ENCODE data around the gene SASH3.

The SASH3 gene

GRCh38 chrX:129771266-129771995 lies 8.3 kb upstream of the SASH3 start:
- DNase-seq (ENCODE audit: low spot score) (no peak), ATAC-seq (ENCODE audit: low read depth) (no peak)
- Histone ChIP-seq H3K27ac (ENCODE audit: poor library complexity, severe bottlenecking) (no peak overlapping the region), H3K4me1 (ENCODE audit: insufficient read depth, poor library complexity, severe bottlenecking) (no peaks in the 10 kb centered on the region), H3K9me3 (ENCODE audit: severe bottlenecking) (no peaks in the 10 kb centered on the region), H3K36me3 (ENCODE audit: low read depth) (no peaks in the 10 kb centered on the region), H3K4me3 (ENCODE audit: severe bottlenecking) (no peak overlapping the region), H3K27me3 (ENCODE audit: insufficient read depth, poor library complexity, severe bottlenecking) (no peaks in the 10 kb centered on the region)
- no peak for TF ChIP-seq CTCF (IDR thresholded peaks at IDR 0.05; ENCODE audit: poor library complexity, severe bottlenecking)

GRCh38 chrX:129772796-129773431 lies 6.8 kb upstream of the SASH3 start:
- H3K4me1 ChIP-seq (ENCODE audit: insufficient read depth, poor library complexity, severe bottlenecking): no peaks in the 10 kb centered on the region
- no peak overlapping the region for H3K27ac ChIP-seq (ENCODE audit: poor library complexity, severe bottlenecking)
- no peaks in the 10 kb centered on the region for H3K27me3 ChIP-seq (ENCODE audit: insufficient read depth, poor library complexity, severe bottlenecking)
- H3K4me3 ChIP-seq (ENCODE audit: severe bottlenecking): no peak overlapping the region
- no peak for TF ChIP-seq CTCF (IDR thresholded peaks at IDR 0.05; ENCODE audit: poor library complexity, severe bottlenecking)
- DNase-seq (ENCODE audit: low spot score): no peak
- H3K9me3 ChIP-seq (ENCODE audit: severe bottlenecking): no peaks in the 10 kb centered on the region
- H3K36me3 ChIP-seq (ENCODE audit: low read depth): no peaks in the 10 kb centered on the region
- ATAC-seq (ENCODE audit: low read depth): no peak

- ATAC-seq (ENCODE audit: low read depth) (no peak), DNase-seq (ENCODE audit: low spot score) (no peak)
- no peak for TF ChIP-seq CTCF (IDR thresholded peaks at IDR 0.05; ENCODE audit: poor library complexity, severe bottlenecking)
- Histone ChIP-seq H3K27ac (ENCODE audit: poor library complexity, severe bottlenecking) (no peak overlapping the region), H3K9me3 (ENCODE audit: severe bottlenecking) (no peaks in the 10 kb centered on the region), H3K27me3 (ENCODE audit: insufficient read depth, poor library complexity, severe bottlenecking) (no peaks in the 10 kb centered on the region), H3K4me1 (ENCODE audit: insufficient read depth, poor library complexity, severe bottlenecking) (no peaks in the 10 kb centered on the region), H3K4me3 (ENCODE audit: severe bottlenecking) (no peak overlapping the region), H3K36me3 (ENCODE audit: low read depth) (no peaks in the 10 kb centered on the region)
These were observed 5.9 kb upstream of the SASH3 start for GRCh38 chrX:129773649-129774458.

- H3K27me3 ChIP-seq (ENCODE audit: insufficient read depth, poor library complexity, severe bottlenecking): no peaks in the 10 kb centered on the region
- H3K9me3 ChIP-seq (ENCODE audit: severe bottlenecking): no peaks in the 10 kb centered on the region
- no peak for ATAC-seq (ENCODE audit: low read depth)
- no peak for DNase-seq (ENCODE audit: low spot score)
- no peaks in the 10 kb centered on the region for H3K4me1 ChIP-seq (ENCODE audit: insufficient read depth, poor library complexity, severe bottlenecking)
- H3K4me3 ChIP-seq (ENCODE audit: severe bottlenecking): no peak overlapping the region
- TF ChIP-seq CTCF (IDR thresholded peaks at IDR 0.05; ENCODE audit: poor library complexity, severe bottlenecking): no peak
- no peak overlapping the region for H3K27ac ChIP-seq (ENCODE audit: poor library complexity, severe bottlenecking)
- H3K36me3 ChIP-seq (ENCODE audit: low read depth): no peaks in the 10 kb centered on the region
These were observed 2.3 kb upstream of the SASH3 start for GRCh38 chrX:129777218-129778030.

Measured in RWPE2 (cell line).